ENCODE measurements around the gene MYOZ2. TPM values are rescaled to one million over a fixed set of nuclear protein-coding genes. Genes with fewer than 3 reads are reported as not detected.
"Not testable (repeated sequence)": the region's sequence is repeated elsewhere in the genome, so short reads cannot be mapped to it uniquely, and the experiment has no call there.

The MYOZ2 gene
- total RNA-seq, 2 experiments from 2014 or later: not detected

- ChIA-PET CTCF (no interaction called here), POLR2A (no interaction called here)
- DNase-seq: no peak
- peaks cover 8% of the 10 kb centered on the region for H3K27me3 Mint-ChIP-seq (ENCODE audit: low read depth)
- H3K4me1 Mint-ChIP-seq (ENCODE audit: low read depth): no peaks in the 10 kb centered on the region
- no peak overlapping the region for H3K27ac Mint-ChIP-seq
- H3K4me3 Mint-ChIP-seq: no peak overlapping the region
- H3K9me3 Mint-ChIP-seq (ENCODE audit: insufficient read depth): no peaks in the 10 kb centered on the region
- H3K36me3 Mint-ChIP-seq (ENCODE audit: low read depth): no peaks in the 10 kb centered on the region
- ATAC-seq: no peak
Observed at GRCh38 chr4:119165767-119166166, 30.1 kb downstream of the MYOZ2 start.

DNA sequence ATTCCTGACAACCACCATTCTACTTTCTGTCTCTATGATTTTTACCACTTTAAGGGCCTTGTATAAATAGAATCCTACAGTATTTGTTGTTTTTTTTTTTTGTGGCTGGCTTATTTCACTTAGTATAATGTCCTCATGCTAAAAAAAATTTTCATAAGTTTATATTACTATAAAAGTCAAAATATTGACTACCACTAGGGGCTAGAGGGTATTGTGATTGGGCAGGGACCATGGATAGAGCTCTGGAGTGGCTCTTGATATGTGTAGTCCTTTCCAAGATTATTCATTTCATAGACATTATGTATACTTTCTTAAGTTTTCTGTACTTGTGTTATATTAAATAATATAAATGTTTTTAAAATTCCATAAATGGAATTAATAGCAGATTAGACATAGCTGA, 34.6 kb downstream of the MYOZ2 start:
- Mint-ChIP-seq H3K4me1 (ENCODE audit: low read depth) (no peaks in the 10 kb centered on the region), H3K9me3 (ENCODE audit: insufficient read depth) (no peaks in the 10 kb centered on the region), H3K4me3 (no peak overlapping the region), H3K36me3 (ENCODE audit: low read depth) (no peaks in the 10 kb centered on the region), H3K27me3 (ENCODE audit: low read depth) (no peaks in the 10 kb centered on the region), H3K27ac (no peak overlapping the region)
- CTCF ChIA-PET: interaction anchor here (0.8 kb wide), 1 partner anchor 9 kb away, joined by 3 read pairs; no protein-coding TSS in a partner anchor
- ATAC-seq (no peak), DNase-seq (no peak)
- POLR2A ChIA-PET: no interaction called here

GRCh38 chr4:119172223-119172622, 36.6 kb downstream of the MYOZ2 start:
- H3K36me3 Mint-ChIP-seq (ENCODE audit: low read depth): no peaks in the 10 kb centered on the region
- no peak overlapping the region for H3K27ac Mint-ChIP-seq
- ATAC-seq (no peak), DNase-seq (no peak)
- H3K27me3 Mint-ChIP-seq (ENCODE audit: low read depth): no peaks in the 10 kb centered on the region
- H3K9me3 Mint-ChIP-seq (ENCODE audit: insufficient read depth): no peaks in the 10 kb centered on the region
- H3K4me1 Mint-ChIP-seq (ENCODE audit: low read depth): no peaks in the 10 kb centered on the region
- ChIA-PET POLR2A (no interaction called here), CTCF (no interaction called here)
- H3K4me3 Mint-ChIP-seq: no peak overlapping the region

DNA sequence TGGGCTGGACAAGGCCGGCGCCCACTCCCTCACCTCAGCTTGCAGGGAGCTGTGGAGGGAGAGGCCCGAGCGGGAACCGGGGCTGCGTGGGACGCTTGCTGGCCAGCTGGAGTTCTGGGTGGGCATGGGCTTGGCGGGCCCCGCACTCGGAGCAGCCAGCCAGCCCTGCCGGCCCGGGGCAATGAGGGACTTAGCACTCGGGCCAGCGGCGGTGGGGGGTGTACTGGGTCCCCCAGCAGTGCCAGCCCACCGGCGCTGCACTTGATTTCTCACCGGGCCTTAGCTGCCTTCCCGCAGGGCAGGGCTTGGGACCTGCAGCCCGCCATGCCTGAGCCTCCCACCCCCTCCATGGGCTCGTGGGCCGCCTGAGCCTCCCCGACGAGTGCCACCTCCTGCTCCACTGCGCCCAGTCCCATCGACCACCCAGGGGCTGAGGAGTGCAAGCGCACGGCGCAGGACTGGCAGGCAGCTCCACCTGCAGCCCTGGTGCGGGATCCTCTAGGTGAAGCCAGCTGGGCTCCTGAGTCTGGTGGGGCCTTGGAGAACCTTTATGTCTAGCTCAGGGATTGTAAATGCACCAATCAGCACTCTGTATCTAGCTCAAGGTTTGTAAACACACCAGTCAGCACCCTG, 38.2 kb downstream of the MYOZ2 start:
- H3K4me1 Mint-ChIP-seq (ENCODE audit: low read depth); H3K4me3 Mint-ChIP-seq; H3K9me3 Mint-ChIP-seq (ENCODE audit: insufficient read depth); H3K36me3 Mint-ChIP-seq (ENCODE audit: low read depth); H3K27me3 Mint-ChIP-seq (ENCODE audit: low read depth); POLR2A ChIA-PET; ATAC-seq; H3K27ac Mint-ChIP-seq; DNase-seq; CTCF ChIA-PET: not testable (repeated sequence)

DNA sequence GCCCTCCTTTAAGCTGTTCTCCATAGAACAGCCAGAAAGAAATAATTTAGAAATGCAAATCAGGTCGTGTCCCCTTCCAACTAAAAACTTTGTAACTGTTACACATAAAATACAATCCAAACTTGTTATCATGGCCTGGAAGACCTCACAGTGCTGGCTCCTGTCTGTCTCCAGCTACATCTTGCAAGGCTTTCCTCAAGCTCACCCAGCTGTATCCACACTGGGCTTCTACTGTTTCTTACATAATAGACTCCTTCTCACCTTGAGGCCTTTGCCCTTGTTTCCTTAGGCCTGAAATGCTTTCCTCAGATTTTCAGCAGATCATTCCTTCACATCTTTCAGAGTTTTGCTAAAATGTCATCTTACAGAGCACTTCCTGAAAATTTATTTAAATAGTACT, 43.4 kb downstream of the MYOZ2 start:
- CTCF ChIA-PET: interaction anchor here (1.1 kb wide), 1 partner anchor 9 kb away, joined by 3 read pairs; no protein-coding TSS in a partner anchor
- Mint-ChIP-seq H3K36me3 (ENCODE audit: low read depth) (no peaks in the 10 kb centered on the region), H3K27ac (no peak overlapping the region), H3K4me3 (no peak overlapping the region), H3K27me3 (ENCODE audit: low read depth) (peaks cover 3% of the 10 kb centered on the region), H3K4me1 (ENCODE audit: low read depth) (no peaks in the 10 kb centered on the region), H3K9me3 (ENCODE audit: insufficient read depth) (no peaks in the 10 kb centered on the region)
- DNase-seq: no peak
- no peak for ATAC-seq
- POLR2A ChIA-PET: no interaction called here

GRCh38 chr4:119184128-119184527, 48.5 kb downstream of the MYOZ2 start:
- ATAC-seq (no peak), DNase-seq (no peak)
- ChIA-PET POLR2A (no interaction called here), CTCF (no interaction called here)
- Mint-ChIP-seq H3K4me1 (ENCODE audit: low read depth) (no peaks in the 10 kb centered on the region), H3K27me3 (ENCODE audit: low read depth) (no peaks in the 10 kb centered on the region), H3K4me3 (no peak overlapping the region), H3K36me3 (ENCODE audit: low read depth) (no peaks in the 10 kb centered on the region), H3K9me3 (ENCODE audit: insufficient read depth) (no peaks in the 10 kb centered on the region), H3K27ac (no peak overlapping the region)

DNA sequence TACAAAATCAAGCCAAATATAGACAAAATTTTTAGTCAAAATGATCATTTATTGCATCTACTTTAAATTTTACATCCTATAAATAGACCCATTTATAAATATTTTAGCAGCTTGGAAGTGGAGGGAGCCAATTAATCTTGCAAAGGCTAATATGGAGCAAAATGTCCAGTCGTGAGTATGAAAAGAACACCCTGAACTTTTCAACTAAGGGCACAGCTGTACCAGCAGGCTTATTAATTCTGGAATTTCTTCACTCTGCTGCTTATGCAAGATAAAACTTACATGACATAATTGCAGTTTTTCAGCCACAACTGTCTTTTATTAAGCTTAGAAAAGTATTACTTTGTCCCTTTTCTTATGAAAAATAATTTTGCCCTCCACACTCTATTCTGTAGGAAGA, 54.0 kb downstream of the MYOZ2 start:
- H3K27ac Mint-ChIP-seq: no peak overlapping the region
- H3K9me3 Mint-ChIP-seq (ENCODE audit: insufficient read depth): no peaks in the 10 kb centered on the region
- ATAC-seq (no peak), DNase-seq (no peak)
- CTCF ChIA-PET: interaction anchor here (0.8 kb wide), 1 partner anchor 13 kb away, joined by 3 read pairs; no protein-coding TSS in a partner anchor
- no peaks in the 10 kb centered on the region for H3K36me3 Mint-ChIP-seq (ENCODE audit: low read depth)
- no peaks in the 10 kb centered on the region for H3K27me3 Mint-ChIP-seq (ENCODE audit: low read depth)
- no peak overlapping the region for H3K4me3 Mint-ChIP-seq
- POLR2A ChIA-PET: no interaction called here
- H3K4me1 Mint-ChIP-seq (ENCODE audit: low read depth): peaks cover 3% of the 10 kb centered on the region

GRCh38 chr4:119190354-119190753, 54.7 kb downstream of the MYOZ2 start:
- POLR2A ChIA-PET: no interaction called here
- DNase-seq: no peak
- CTCF ChIA-PET: no interaction called here

GRCh38 chr4:119191505-119191904, 55.9 kb downstream of the MYOZ2 start:
- peaks cover 3% of the 10 kb centered on the region for H3K4me1 Mint-ChIP-seq (ENCODE audit: low read depth)
- POLR2A ChIA-PET: no interaction called here
- no peaks in the 10 kb centered on the region for H3K9me3 Mint-ChIP-seq (ENCODE audit: insufficient read depth)
- H3K27me3 Mint-ChIP-seq (ENCODE audit: low read depth): no peaks in the 10 kb centered on the region
- no peaks in the 10 kb centered on the region for H3K36me3 Mint-ChIP-seq (ENCODE audit: low read depth)
- no peak for DNase-seq
- no peak overlapping the region for H3K4me3 Mint-ChIP-seq
- CTCF ChIA-PET: no interaction called here
- no peak overlapping the region for H3K27ac Mint-ChIP-seq
- ATAC-seq: no peak

More at GRCh38 chr4:119190354-119190753, 54.7 kb downstream of the MYOZ2 start:
- Mint-ChIP-seq H3K27ac (no peak overlapping the region), H3K9me3 (ENCODE audit: insufficient read depth) (no peaks in the 10 kb centered on the region), H3K4me3 (no peak overlapping the region), H3K4me1 (ENCODE audit: low read depth) (peaks cover 3% of the 10 kb centered on the region), H3K36me3 (ENCODE audit: low read depth) (no peaks in the 10 kb centered on the region), H3K27me3 (ENCODE audit: low read depth) (no peaks in the 10 kb centered on the region)
- no peak for ATAC-seq

GRCh38 chr4:119197772-119198212, 62.2 kb downstream of the MYOZ2 start:
- CTCF ChIA-PET: no interaction called here
- no peak for ATAC-seq
- Mint-ChIP-seq H3K36me3 (ENCODE audit: low read depth) (peaks cover 2% of the 10 kb centered on the region), H3K27ac (no peak overlapping the region), H3K27me3 (ENCODE audit: low read depth) (no peaks in the 10 kb centered on the region), H3K9me3 (ENCODE audit: insufficient read depth) (no peaks in the 10 kb centered on the region), H3K4me3 (no peak overlapping the region), H3K4me1 (ENCODE audit: low read depth) (no peaks in the 10 kb centered on the region)
- POLR2A ChIA-PET: no interaction called here
- DNase-seq: no peak

- ChIA-PET POLR2A (no interaction called here), CTCF (no interaction called here)
- H3K27me3 Mint-ChIP-seq (ENCODE audit: low read depth): no peaks in the 10 kb centered on the region
- H3K4me3 Mint-ChIP-seq: peak overlapping the region; percentile 24
- no peak for DNase-seq
- no peaks in the 10 kb centered on the region for H3K9me3 Mint-ChIP-seq (ENCODE audit: insufficient read depth)
- peaks cover 27% of the 10 kb centered on the region for H3K4me1 Mint-ChIP-seq (ENCODE audit: low read depth)
- ATAC-seq: no peak
- H3K27ac Mint-ChIP-seq: peak overlapping the region; percentile 48
- H3K36me3 Mint-ChIP-seq (ENCODE audit: low read depth): peaks cover 4% of the 10 kb centered on the region
Observed at GRCh38 chr4:119204916-119205315, 69.3 kb downstream of the MYOZ2 start.

- Mint-ChIP-seq H3K27me3 (ENCODE audit: low read depth) (no peaks in the 10 kb centered on the region), H3K4me3 (no peak overlapping the region), H3K27ac (no peak overlapping the region), H3K9me3 (ENCODE audit: insufficient read depth) (no peaks in the 10 kb centered on the region), H3K36me3 (ENCODE audit: low read depth) (peaks cover 4% of the 10 kb centered on the region), H3K4me1 (ENCODE audit: low read depth) (peaks cover 30% of the 10 kb centered on the region)
- POLR2A ChIA-PET: interaction anchor here (0.6 kb wide), 1 partner anchor 16 kb away, joined by 3 read pairs; no protein-coding TSS in a partner anchor
- ATAC-seq (no peak), DNase-seq (no peak)
- CTCF ChIA-PET: no interaction called here
Observed at GRCh38 chr4:119205690-119206089, 70.1 kb downstream of the MYOZ2 start.

GRCh38 chr4:119206178-119206577, 70.5 kb downstream of the MYOZ2 start:
- Mint-ChIP-seq H3K9me3 (ENCODE audit: insufficient read depth) (no peaks in the 10 kb centered on the region), H3K36me3 (ENCODE audit: low read depth) (peaks cover 4% of the 10 kb centered on the region), H3K27me3 (ENCODE audit: low read depth) (no peaks in the 10 kb centered on the region), H3K4me3 (no peak overlapping the region), H3K4me1 (ENCODE audit: low read depth) (peaks cover 35% of the 10 kb centered on the region), H3K27ac (no peak overlapping the region)
- DNase-seq: no peak
- no peak for ATAC-seq
- POLR2A ChIA-PET: interaction anchor here (0.6 kb wide), 1 partner anchor 16 kb away, joined by 3 read pairs; no protein-coding TSS in a partner anchor
- CTCF ChIA-PET: no interaction called here
